ENCODE data around the gene PRKCH.

The PRKCH gene

GRCh38 chr14:61321385-61322010 lies at the start of gene PRKCH:
Gene PRKCH (plus strand): TSS chr14:61321579. CDS start chr14:61322102, 523 bp downstream.
- TF ChIP-seq CTCF (IDR thresholded peaks at IDR 0.05; ENCODE audit: insufficient read depth, low read depth, low read length, missing control alignments) = peak; percentile 36
- peak within 1 kb of the TSS; percentile 94 for H3K4me3 ChIP-seq (ENCODE audit: low read length)
- DNase-seq (ENCODE audit: low read depth) = peak; percentile 94

- TF ChIP-seq CTCF (IDR thresholded peaks at IDR 0.05; ENCODE audit: insufficient read depth, low read depth, low read length, missing control alignments) = no peak
- DNase-seq (ENCODE audit: low read depth) = no peak
- no peak overlapping the region for H3K4me3 ChIP-seq (ENCODE audit: low read length)
These were observed 44.1 kb upstream of the PRKCH start for GRCh38 chr14:61277232-61277631.

- no peak for TF ChIP-seq CTCF (IDR thresholded peaks at IDR 0.05; ENCODE audit: insufficient read depth, low read depth, low read length, missing control alignments)
- no peak for DNase-seq (ENCODE audit: low read depth)
- peak overlapping the region; percentile 73 for H3K4me3 ChIP-seq (ENCODE audit: low read length)
These were observed 43.6 kb upstream of the PRKCH start for GRCh38 chr14:61277784-61278183.

- H3K4me3 ChIP-seq (ENCODE audit: low read length) = peak overlapping the region; percentile 73
- TF ChIP-seq CTCF (IDR thresholded peaks at IDR 0.05; ENCODE audit: insufficient read depth, low read depth, low read length, missing control alignments) = no peak
- peak; percentile 20 for DNase-seq (ENCODE audit: low read depth)
These were observed 42.3 kb upstream of the PRKCH start for GRCh38 chr14:61279082-61279481.

GRCh38 chr14:61280092-61280525 lies 41.3 kb upstream of the PRKCH start:
- peak; percentile 55 for DNase-seq (ENCODE audit: low read depth)
- H3K4me3 ChIP-seq (ENCODE audit: low read length) = peak overlapping the region; percentile 73
- no peak for TF ChIP-seq CTCF (IDR thresholded peaks at IDR 0.05; ENCODE audit: insufficient read depth, low read depth, low read length, missing control alignments)

GRCh38 chr14:61280526-61281185 lies 40.7 kb upstream of the PRKCH start:
- TF ChIP-seq CTCF (IDR thresholded peaks at IDR 0.05; ENCODE audit: insufficient read depth, low read depth, low read length, missing control alignments) = no peak
- peak; percentile 82 for DNase-seq (ENCODE audit: low read depth)
- peak overlapping the region; percentile 73 for H3K4me3 ChIP-seq (ENCODE audit: low read length)

Data from epithelial cell of esophagus (primary cell).